ENCODE data around the gene SH3BGRL2.
"Not testable (repeated sequence)": the region's sequence is repeated elsewhere in the genome, so short reads cannot be mapped to it uniquely, and the experiment has no call there.

SH3BGRL2 gene

GRCh38 chr6:79614326-79615305 lies 16.5 kb upstream of the SH3BGRL2 start:
- DNase-seq = no peak

DNA sequence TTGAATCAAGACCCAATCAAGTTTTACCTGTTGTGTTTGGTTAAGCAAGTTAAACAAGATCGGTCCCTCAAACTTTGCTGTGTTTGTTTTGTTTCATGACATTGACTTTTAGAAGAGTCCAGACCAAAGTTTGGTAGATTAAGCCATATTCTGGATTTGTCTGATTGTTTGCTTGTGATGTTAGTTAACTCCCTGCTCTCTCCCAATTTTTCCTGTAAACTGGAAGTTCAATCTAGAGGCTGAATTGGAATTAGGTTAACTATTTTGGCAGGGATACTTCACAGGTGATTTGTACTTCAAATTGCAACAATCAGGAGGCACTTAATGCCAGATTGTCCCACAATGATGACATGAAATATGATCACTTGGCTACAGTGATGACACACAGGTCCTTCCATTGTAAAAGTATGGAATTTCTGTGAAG lies 13.6 kb upstream of the SH3BGRL2 start:
- DNase-seq = no peak

GRCh38 chr6:79618425-79618824 lies 12.7 kb upstream of the SH3BGRL2 start:
- not testable (repeated sequence) for DNase-seq

DNA sequence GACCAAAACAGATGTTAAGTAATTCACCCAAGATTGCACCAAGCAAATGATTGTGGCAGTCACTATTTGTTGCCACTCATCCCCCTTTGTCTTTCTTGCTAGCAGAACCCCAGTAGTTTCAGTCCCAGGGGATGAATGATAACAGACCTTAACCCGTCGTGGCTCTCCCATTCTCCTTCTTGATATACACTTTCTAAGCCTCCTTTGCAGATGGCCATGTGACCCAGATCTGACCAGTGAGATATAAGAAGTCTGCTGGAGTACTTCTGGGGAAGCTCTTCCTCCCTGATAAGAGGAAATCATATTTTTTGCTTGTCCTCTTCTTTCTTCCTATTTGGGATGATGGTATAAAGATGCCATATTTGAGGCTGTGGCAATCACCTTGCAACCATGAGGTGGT lies 9.6 kb upstream of the SH3BGRL2 start:
- no peak for DNase-seq

- DNase-seq = no peak
Observed at GRCh38 chr6:79622364-79622763, 8.8 kb upstream of the SH3BGRL2 start.

GRCh38 chr6:79623106-79623505 lies 8.0 kb upstream of the SH3BGRL2 start:
- no peak for DNase-seq

DNA sequence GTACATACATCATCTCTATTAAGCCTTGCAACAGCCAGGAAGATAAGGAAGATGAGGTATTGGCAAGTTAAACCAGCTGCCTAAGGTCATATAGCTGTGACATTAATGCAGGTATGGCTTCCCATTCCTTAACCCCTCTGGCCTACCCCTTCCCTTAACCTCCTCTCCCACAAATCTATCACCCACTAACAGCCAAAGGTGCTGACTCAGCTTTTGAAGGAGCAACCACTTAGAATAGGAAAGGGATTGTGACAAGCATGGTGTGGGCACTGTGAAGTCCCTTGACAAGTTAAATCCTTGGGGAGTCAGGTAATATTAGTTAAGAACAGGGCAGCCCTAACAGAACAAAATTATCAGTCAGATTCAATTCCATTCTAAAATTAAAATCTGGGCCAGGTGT lies 5.4 kb upstream of the SH3BGRL2 start:
- no peak for DNase-seq

DNA sequence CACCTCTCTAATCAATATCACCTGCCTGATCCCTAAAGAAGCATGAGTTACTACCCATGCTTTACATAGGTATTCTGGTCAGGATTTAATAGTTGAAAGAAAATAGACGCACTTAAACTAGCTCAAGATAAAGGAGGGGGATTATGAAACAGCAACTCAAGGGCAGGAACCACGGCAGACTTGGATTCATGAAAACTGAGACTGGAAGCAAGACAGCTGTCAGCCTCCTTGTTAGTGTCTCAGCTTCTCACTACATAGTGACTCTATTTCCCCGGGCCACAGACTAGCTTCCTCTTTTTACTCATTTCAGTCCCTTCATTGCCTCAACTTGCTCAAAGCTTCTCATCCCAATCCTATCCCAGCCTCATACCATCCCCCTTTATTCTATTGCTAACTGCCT lies 4.3 kb upstream of the SH3BGRL2 start:
- no peak for DNase-seq

DNA sequence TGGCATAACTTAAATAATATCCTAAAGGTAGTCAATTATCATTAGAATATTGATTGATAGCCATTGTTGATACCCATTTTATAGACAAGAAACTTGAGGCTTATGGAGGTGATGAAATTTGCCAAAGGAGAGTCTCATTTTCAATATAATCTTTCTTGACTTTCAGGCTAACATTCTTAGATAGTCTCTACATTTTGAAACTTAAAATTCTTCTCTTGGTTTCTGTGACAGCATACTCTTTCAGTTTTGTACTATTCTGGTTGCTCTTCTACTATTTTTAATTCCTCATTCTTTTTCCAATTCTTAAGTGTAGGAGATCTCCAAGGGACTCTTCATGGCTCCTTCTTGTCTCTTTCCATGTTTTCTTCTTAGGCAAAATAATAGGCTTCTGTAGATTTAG lies 3.7 kb upstream of the SH3BGRL2 start:
- no peak for DNase-seq

DNA sequence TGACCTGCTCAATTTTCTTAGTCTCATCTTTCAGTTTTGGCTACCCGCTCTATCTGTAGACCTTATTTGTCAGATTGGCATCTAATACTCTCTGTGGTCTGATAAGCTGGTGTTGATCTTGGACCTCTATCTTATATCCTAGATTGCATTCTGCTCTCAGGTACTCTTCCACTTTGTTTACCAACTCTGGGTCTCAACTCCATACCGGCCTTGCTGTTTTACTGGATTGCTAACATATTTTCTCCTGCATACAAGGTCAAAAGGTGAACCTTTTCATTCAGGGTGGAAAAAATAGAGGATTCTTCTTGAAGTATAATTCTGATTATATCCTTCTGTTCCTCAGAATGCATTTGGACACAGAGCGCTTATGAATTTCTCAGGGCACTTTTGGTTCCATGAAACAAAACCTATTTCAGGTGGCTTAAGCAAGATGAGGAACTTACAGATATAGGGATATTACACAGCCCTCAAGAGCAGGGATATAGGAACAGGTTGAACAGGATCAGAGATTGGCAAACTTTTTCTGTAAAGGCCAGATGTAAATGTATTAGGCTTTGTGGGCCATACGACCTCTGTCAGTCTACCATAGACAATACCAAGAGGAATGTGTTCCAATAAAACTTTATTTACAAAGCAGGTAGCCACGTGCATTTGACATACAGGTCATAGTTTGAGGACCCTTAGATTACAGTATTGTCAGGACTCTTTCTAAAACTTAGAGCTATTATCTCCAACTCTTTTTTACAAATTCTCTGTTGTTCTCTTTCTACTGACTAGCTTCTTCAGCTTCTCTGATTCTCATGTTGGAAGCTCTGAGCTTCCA lies 2.5 kb upstream of the SH3BGRL2 start:
- no peak for DNase-seq

GRCh38 chr6:79630380-79630882 lies 698 bp upstream of the SH3BGRL2 start:
- no peak for DNase-seq

- no peak for DNase-seq
Observed at GRCh38 chr6:79631693-79632172, 604 bp downstream of the SH3BGRL2 start.

DNA sequence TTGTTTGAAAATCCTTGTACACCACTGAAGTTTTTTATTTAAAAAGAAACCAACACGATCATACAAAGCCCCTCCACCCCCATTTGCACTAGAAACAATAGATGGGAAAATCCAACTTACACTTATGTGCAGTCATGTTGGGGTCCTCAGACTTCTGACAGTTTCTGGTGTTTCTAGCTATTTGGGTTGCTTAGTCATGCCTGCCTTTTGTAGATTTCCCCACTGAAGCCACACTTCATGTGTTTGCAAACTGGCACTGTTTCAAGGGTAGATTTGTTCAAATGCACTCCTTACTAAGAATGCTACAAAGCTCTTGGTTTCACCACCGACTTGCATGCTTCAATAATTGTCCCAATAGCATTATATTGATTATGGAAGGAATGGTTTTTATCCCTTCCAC lies 1.5 kb downstream of the SH3BGRL2 start:
- DNase-seq = no peak

GRCh38 chr6:79634491-79635231 lies 3.5 kb downstream of the SH3BGRL2 start:
- DNase-seq = no peak

GRCh38 chr6:79635232-79635543 lies 4.1 kb downstream of the SH3BGRL2 start:
- no peak for DNase-seq

DNA sequence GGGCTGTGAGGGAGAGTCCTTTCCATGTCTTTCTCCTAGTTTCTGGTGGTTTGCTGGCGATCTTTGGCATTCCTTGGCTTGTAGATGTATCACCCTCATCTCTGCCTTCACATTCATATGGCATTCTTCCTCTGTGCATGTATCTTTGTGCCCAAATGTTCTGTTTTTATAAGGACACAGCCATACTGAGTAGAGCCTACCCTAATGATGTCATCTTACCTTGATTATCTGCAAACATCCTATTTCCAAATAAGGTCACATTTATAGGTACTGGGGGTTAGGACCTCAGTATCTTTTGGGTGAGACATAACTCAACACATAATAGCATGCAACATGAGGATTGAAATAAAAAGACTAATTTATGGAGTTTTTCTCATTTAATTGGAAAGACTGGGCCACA lies 5.5 kb downstream of the SH3BGRL2 start:
- DNase-seq = no peak

GRCh38 chr6:79640146-79641111 lies 9.3 kb downstream of the SH3BGRL2 start:
- no peak for DNase-seq

DNA sequence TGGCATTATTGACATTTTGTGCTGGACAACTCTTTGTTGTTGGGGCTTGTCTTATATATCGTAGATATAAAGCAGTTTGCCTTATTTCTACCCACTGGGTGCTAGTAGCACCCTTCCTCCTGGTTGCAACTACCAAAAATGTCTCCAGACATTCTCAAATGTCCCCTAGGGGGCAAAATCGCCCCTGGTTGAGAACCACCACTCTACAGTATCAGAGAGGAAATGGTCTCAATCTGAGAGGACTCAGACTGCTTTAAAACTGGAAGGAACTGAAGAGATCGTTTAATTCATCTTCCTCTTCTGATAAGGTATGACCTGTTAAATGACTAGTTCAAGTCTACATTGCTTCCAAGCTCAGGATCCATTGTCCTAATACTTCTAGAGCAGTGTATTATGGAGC lies 14.9 kb downstream of the SH3BGRL2 start:
- DNase-seq = no peak

DNA sequence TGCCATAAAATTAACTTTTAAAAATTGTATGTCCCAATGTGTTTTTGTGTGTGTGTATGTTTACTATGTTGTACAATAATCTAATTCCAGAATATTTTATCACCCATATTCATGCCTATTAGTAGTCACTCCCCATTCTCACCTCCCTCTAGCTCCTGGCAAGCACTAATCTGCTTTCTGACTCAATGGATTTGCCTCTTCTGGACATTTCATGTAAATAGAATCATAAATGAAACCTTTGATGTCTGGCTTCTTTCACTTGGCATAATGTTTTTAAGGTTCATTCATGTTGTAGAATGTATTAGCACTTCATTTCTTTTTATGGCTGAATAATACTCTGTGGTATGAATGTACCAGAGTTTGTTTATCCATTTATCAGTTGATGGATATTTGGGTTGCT lies 15.4 kb downstream of the SH3BGRL2 start:
- DNase-seq = no peak

- DNase-seq = no peak
Observed at GRCh38 chr6:79647741-79648140, 16.6 kb downstream of the SH3BGRL2 start.

DNA sequence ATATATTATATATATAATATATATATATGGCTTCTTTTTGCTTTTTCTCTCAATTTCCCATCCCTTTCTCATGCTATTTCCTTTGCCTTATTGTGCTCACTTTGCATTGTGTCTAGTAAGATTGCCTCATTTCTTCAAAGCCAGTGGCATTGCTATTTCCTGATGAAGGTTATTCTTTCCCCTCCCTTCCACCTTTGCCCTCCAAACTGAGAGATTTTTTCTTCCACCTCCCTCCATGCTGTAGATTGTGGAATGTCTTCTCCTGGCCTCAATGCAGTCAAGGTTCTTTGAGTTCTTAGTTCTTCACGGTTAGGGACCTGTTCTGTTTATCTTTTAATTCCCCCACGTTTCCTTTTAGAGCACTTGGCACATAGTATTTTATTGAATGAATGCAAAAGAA lies 17.2 kb downstream of the SH3BGRL2 start:
- no peak for DNase-seq

- no peak for DNase-seq
Observed at GRCh38 chr6:79649016-79649415, 17.9 kb downstream of the SH3BGRL2 start.

All from inflammatory macrophage treated with lipopolysaccharide for 1 hour (primary cell).